ENCODE results near the gene RNASEH2B.

The RNASEH2B gene

GRCh38 chr13:50942630-50943311 is 33.2 kb downstream of the RNASEH2B start:
- Histone ChIP-seq H3K4me3 (ENCODE audit: low read length) (no peak overlapping the region), H3K36me3 (ENCODE audit: control insufficient read depth, low read depth, low read length) (peaks cover 14% of the 10 kb centered on the region), H3K4me1 (ENCODE audit: control insufficient read depth, low read depth, low read length) (no peaks in the 10 kb centered on the region), H3K9ac (ENCODE audit: low read length) (no peak overlapping the region), H3K27ac (ENCODE audit: low read length) (no peak overlapping the region), H3K27me3 (ENCODE audit: control insufficient read depth, insufficient read depth, low read length) (no peaks in the 10 kb centered on the region), H3K9me3 (ENCODE audit: control insufficient read depth, low read depth, low read length) (no peaks in the 10 kb centered on the region)

- no peak overlapping the region for H3K27ac ChIP-seq (ENCODE audit: low read length)
- peaks cover 21% of the 10 kb centered on the region for H3K36me3 ChIP-seq (ENCODE audit: control insufficient read depth, low read depth, low read length)
- no peaks in the 10 kb centered on the region for H3K27me3 ChIP-seq (ENCODE audit: control insufficient read depth, insufficient read depth, low read length)
- H3K9me3 ChIP-seq (ENCODE audit: control insufficient read depth, low read depth, low read length): no peaks in the 10 kb centered on the region
- H3K4me1 ChIP-seq (ENCODE audit: control insufficient read depth, low read depth, low read length): no peaks in the 10 kb centered on the region
- no peak overlapping the region for H3K9ac ChIP-seq (ENCODE audit: low read length)
- no peak overlapping the region for H3K4me3 ChIP-seq (ENCODE audit: low read length)
Measured at GRCh38 chr13:50945669-50946068, 36.1 kb downstream of the RNASEH2B start.

- no peak overlapping the region for H3K9ac ChIP-seq (ENCODE audit: low read length)
- no peaks in the 10 kb centered on the region for H3K27me3 ChIP-seq (ENCODE audit: control insufficient read depth, insufficient read depth, low read length)
- H3K27ac ChIP-seq (ENCODE audit: low read length): no peak overlapping the region
- H3K9me3 ChIP-seq (ENCODE audit: control insufficient read depth, low read depth, low read length): no peaks in the 10 kb centered on the region
- H3K4me3 ChIP-seq (ENCODE audit: low read length): no peak overlapping the region
- H3K36me3 ChIP-seq (ENCODE audit: control insufficient read depth, low read depth, low read length): peaks cover 18% of the 10 kb centered on the region
- H3K4me1 ChIP-seq (ENCODE audit: control insufficient read depth, low read depth, low read length): no peaks in the 10 kb centered on the region
Measured at GRCh38 chr13:50948601-50949000, 39.0 kb downstream of the RNASEH2B start.

GRCh38 chr13:50950849-50951248 is 41.3 kb downstream of the RNASEH2B start:
- Histone ChIP-seq H3K9ac (ENCODE audit: low read length) (no peak overlapping the region), H3K4me3 (ENCODE audit: low read length) (no peak overlapping the region), H3K27me3 (ENCODE audit: control insufficient read depth, insufficient read depth, low read length) (no peaks in the 10 kb centered on the region), H3K4me1 (ENCODE audit: control insufficient read depth, low read depth, low read length) (peaks cover 4% of the 10 kb centered on the region), H3K36me3 (ENCODE audit: control insufficient read depth, low read depth, low read length) (peaks cover 9% of the 10 kb centered on the region), H3K9me3 (ENCODE audit: control insufficient read depth, low read depth, low read length) (no peaks in the 10 kb centered on the region), H3K27ac (ENCODE audit: low read length) (no peak overlapping the region)

GRCh38 chr13:50951366-50951765 is 41.8 kb downstream of the RNASEH2B start:
- H3K4me1 ChIP-seq (ENCODE audit: control insufficient read depth, low read depth, low read length): peaks cover 5% of the 10 kb centered on the region
- H3K4me3 ChIP-seq (ENCODE audit: low read length): no peak overlapping the region
- H3K27me3 ChIP-seq (ENCODE audit: control insufficient read depth, insufficient read depth, low read length): no peaks in the 10 kb centered on the region
- H3K9ac ChIP-seq (ENCODE audit: low read length): no peak overlapping the region
- no peak overlapping the region for H3K27ac ChIP-seq (ENCODE audit: low read length)
- H3K9me3 ChIP-seq (ENCODE audit: control insufficient read depth, low read depth, low read length): no peaks in the 10 kb centered on the region
- H3K36me3 ChIP-seq (ENCODE audit: control insufficient read depth, low read depth, low read length): peaks cover 9% of the 10 kb centered on the region

- Histone ChIP-seq H3K9me3 (ENCODE audit: control insufficient read depth, low read depth, low read length) (no peaks in the 10 kb centered on the region), H3K9ac (ENCODE audit: low read length) (no peak overlapping the region), H3K4me3 (ENCODE audit: low read length) (no peak overlapping the region), H3K4me1 (ENCODE audit: control insufficient read depth, low read depth, low read length) (peaks cover 5% of the 10 kb centered on the region), H3K27me3 (ENCODE audit: control insufficient read depth, insufficient read depth, low read length) (no peaks in the 10 kb centered on the region), H3K36me3 (ENCODE audit: control insufficient read depth, low read depth, low read length) (no peaks in the 10 kb centered on the region), H3K27ac (ENCODE audit: low read length) (no peak overlapping the region)
Measured at GRCh38 chr13:50955241-50955640, 45.6 kb downstream of the RNASEH2B start.

GRCh38 chr13:50955798-50956197 is 46.2 kb downstream of the RNASEH2B start:
- no peaks in the 10 kb centered on the region for H3K27me3 ChIP-seq (ENCODE audit: control insufficient read depth, insufficient read depth, low read length)
- H3K36me3 ChIP-seq (ENCODE audit: control insufficient read depth, low read depth, low read length): no peaks in the 10 kb centered on the region
- H3K9me3 ChIP-seq (ENCODE audit: control insufficient read depth, low read depth, low read length): no peaks in the 10 kb centered on the region
- no peak overlapping the region for H3K27ac ChIP-seq (ENCODE audit: low read length)
- peaks cover 5% of the 10 kb centered on the region for H3K4me1 ChIP-seq (ENCODE audit: control insufficient read depth, low read depth, low read length)
- no peak overlapping the region for H3K9ac ChIP-seq (ENCODE audit: low read length)
- no peak overlapping the region for H3K4me3 ChIP-seq (ENCODE audit: low read length)

GRCh38 chr13:50957620-50958019 is 48.0 kb downstream of the RNASEH2B start:
- no peaks in the 10 kb centered on the region for H3K9me3 ChIP-seq (ENCODE audit: control insufficient read depth, low read depth, low read length)
- H3K36me3 ChIP-seq (ENCODE audit: control insufficient read depth, low read depth, low read length): no peaks in the 10 kb centered on the region

GRCh38 chr13:50969691-50970090 is 60.1 kb downstream of the RNASEH2B start:
- no peaks in the 10 kb centered on the region for H3K4me1 ChIP-seq (ENCODE audit: control insufficient read depth, low read depth, low read length)
- no peak overlapping the region for H3K27ac ChIP-seq (ENCODE audit: low read length)
- H3K36me3 ChIP-seq (ENCODE audit: control insufficient read depth, low read depth, low read length): no peaks in the 10 kb centered on the region
- H3K9ac ChIP-seq (ENCODE audit: low read length): no peak overlapping the region
- no peaks in the 10 kb centered on the region for H3K27me3 ChIP-seq (ENCODE audit: control insufficient read depth, insufficient read depth, low read length)
- H3K4me3 ChIP-seq (ENCODE audit: low read length): no peak overlapping the region
- H3K9me3 ChIP-seq (ENCODE audit: control insufficient read depth, low read depth, low read length): no peaks in the 10 kb centered on the region

More at GRCh38 chr13:50957620-50958019, 48.0 kb downstream of the RNASEH2B start:
- Histone ChIP-seq H3K4me3 (ENCODE audit: low read length) (no peak overlapping the region), H3K27ac (ENCODE audit: low read length) (no peak overlapping the region), H3K9ac (ENCODE audit: low read length) (no peak overlapping the region), H3K27me3 (ENCODE audit: control insufficient read depth, insufficient read depth, low read length) (no peaks in the 10 kb centered on the region), H3K4me1 (ENCODE audit: control insufficient read depth, low read depth, low read length) (peaks cover 5% of the 10 kb centered on the region)

- Histone ChIP-seq H3K27me3 (ENCODE audit: control insufficient read depth, insufficient read depth, low read length) (no peaks in the 10 kb centered on the region), H3K4me3 (ENCODE audit: low read length) (no peak overlapping the region), H3K9me3 (ENCODE audit: control insufficient read depth, low read depth, low read length) (no peaks in the 10 kb centered on the region), H3K36me3 (ENCODE audit: control insufficient read depth, low read depth, low read length) (no peaks in the 10 kb centered on the region), H3K9ac (ENCODE audit: low read length) (no peak overlapping the region), H3K27ac (ENCODE audit: low read length) (no peak overlapping the region), H3K4me1 (ENCODE audit: control insufficient read depth, low read depth, low read length) (no peaks in the 10 kb centered on the region)
Measured at GRCh38 chr13:50970956-50971355, 61.4 kb downstream of the RNASEH2B start.

GRCh38 chr13:50974268-50974667 is 64.7 kb downstream of the RNASEH2B start:
- Histone ChIP-seq H3K4me3 (ENCODE audit: low read length) (no peak overlapping the region), H3K9me3 (ENCODE audit: control insufficient read depth, low read depth, low read length) (no peaks in the 10 kb centered on the region), H3K27me3 (ENCODE audit: control insufficient read depth, insufficient read depth, low read length) (no peaks in the 10 kb centered on the region), H3K27ac (ENCODE audit: low read length) (no peak overlapping the region), H3K9ac (ENCODE audit: low read length) (no peak overlapping the region), H3K4me1 (ENCODE audit: control insufficient read depth, low read depth, low read length) (no peaks in the 10 kb centered on the region), H3K36me3 (ENCODE audit: control insufficient read depth, low read depth, low read length) (no peaks in the 10 kb centered on the region)

GRCh38 chr13:50979187-50979586 is 69.6 kb downstream of the RNASEH2B start:
- Histone ChIP-seq H3K27me3 (ENCODE audit: control insufficient read depth, insufficient read depth, low read length) (no peaks in the 10 kb centered on the region), H3K9ac (ENCODE audit: low read length) (no peak overlapping the region), H3K4me3 (ENCODE audit: low read length) (no peak overlapping the region), H3K36me3 (ENCODE audit: control insufficient read depth, low read depth, low read length) (no peaks in the 10 kb centered on the region), H3K4me1 (ENCODE audit: control insufficient read depth, low read depth, low read length) (no peaks in the 10 kb centered on the region), H3K9me3 (ENCODE audit: control insufficient read depth, low read depth, low read length) (no peaks in the 10 kb centered on the region), H3K27ac (ENCODE audit: low read length) (no peak overlapping the region)
